HT-29 (cell line): Measurements from ENCODE around the gene PTPRS. TPM values are rescaled to one million over a fixed set of nuclear protein-coding genes. Genes with fewer than 3 reads are reported as not detected.

Experiments used
- total RNA-seq: library from RNA; depleted of rRNA; stranded (reverse); fragments of >200 nt; shearing (Covaris generic); gene quantifications from 2 replicates; pipeline ENCODE4 v1.2.3, GENCODE V29; 2014; rRNA removed

PTPRS gene
- total RNA-seq, 1 experiment from 2014 or later: 0.08 TPM

Other genes with a start within 250 kb of the PTPRS start
- not detected in 2 replicates for gene ZNRF4, start 114.6 kb upstream of the PTPRS start, total RNA-seq
- gene TINCR, start 227.1 kb upstream of the PTPRS start, total RNA-seq: not detected in 2 replicates